ENCODE data around the gene SLC35G3.
"Not testable (repeated sequence)": the region's sequence is repeated elsewhere in the genome, so short reads cannot be mapped to it uniquely, and the experiment has no call there.

Gene SLC35G3

GRCh38 chr17:35160354-35161201 is 33.6 kb downstream of the SLC35G3 start:
- H3K27me3 ChIP-seq (replicated peaks) = no peaks in the 10 kb centered on the region
- H3K36me3 ChIP-seq (replicated peaks) = no peaks in the 10 kb centered on the region
- in situ Hi-C loops (cut with HindIII; ENCODE audit: low pct_ligation_motif_present, low sequenced_read_pairs) = no loop called here
- TF ChIP-seq CTCF (IDR thresholded peaks at IDR 0.05; ENCODE audit: low read depth, low read length, missing control alignments) = no peak
- H3K4me3 ChIP-seq (ENCODE audit: low read depth, low read length) = no peak overlapping the region
- no peak for DNase-seq
- no peak overlapping the region for H3K27ac ChIP-seq

GRCh38 chr17:35159940-35160339 is 34.3 kb downstream of the SLC35G3 start:
- no peak for TF ChIP-seq CTCF (IDR thresholded peaks at IDR 0.05; ENCODE audit: low read depth, low read length, missing control alignments)
- no peaks in the 10 kb centered on the region for H3K27me3 ChIP-seq (replicated peaks)
- in situ Hi-C loops (cut with HindIII; ENCODE audit: low pct_ligation_motif_present, low sequenced_read_pairs) = no loop called here
- H3K36me3 ChIP-seq (replicated peaks) = no peaks in the 10 kb centered on the region
- no peak overlapping the region for H3K4me3 ChIP-seq (ENCODE audit: low read depth, low read length)
- DNase-seq = no peak
- H3K27ac ChIP-seq = no peak overlapping the region

- no peaks in the 10 kb centered on the region for H3K27me3 ChIP-seq (replicated peaks)
- H3K27ac ChIP-seq = no peak overlapping the region
- in situ Hi-C loops (cut with HindIII; ENCODE audit: low pct_ligation_motif_present, low sequenced_read_pairs) = no loop called here
- no peak for TF ChIP-seq CTCF (IDR thresholded peaks at IDR 0.05; ENCODE audit: low read depth, low read length, missing control alignments)
- H3K4me3 ChIP-seq (ENCODE audit: low read depth, low read length) = no peak overlapping the region
- H3K36me3 ChIP-seq (replicated peaks) = no peaks in the 10 kb centered on the region
- DNase-seq = no peak
Measured at GRCh38 chr17:35155246-35155645, 38.9 kb downstream of the SLC35G3 start.

GRCh38 chr17:35154196-35155165 is 39.7 kb downstream of the SLC35G3 start:
- no peaks in the 10 kb centered on the region for H3K36me3 ChIP-seq (replicated peaks)
- no peak for TF ChIP-seq CTCF (IDR thresholded peaks at IDR 0.05; ENCODE audit: low read depth, low read length, missing control alignments)
- no peaks in the 10 kb centered on the region for H3K27me3 ChIP-seq (replicated peaks)
- in situ Hi-C loops (cut with HindIII; ENCODE audit: low pct_ligation_motif_present, low sequenced_read_pairs) = no loop called here
- H3K27ac ChIP-seq = no peak overlapping the region
- DNase-seq = no peak
- H3K4me3 ChIP-seq (ENCODE audit: low read depth, low read length) = no peak overlapping the region

GRCh38 chr17:35152421-35153140 is 41.6 kb downstream of the SLC35G3 start:
- in situ Hi-C loops (cut with HindIII; ENCODE audit: low pct_ligation_motif_present, low sequenced_read_pairs) = no loop called here
- no peak for DNase-seq
- TF ChIP-seq CTCF (IDR thresholded peaks at IDR 0.05; ENCODE audit: low read depth, low read length, missing control alignments) = no peak
- Histone ChIP-seq H3K27ac (no peak overlapping the region), H3K36me3 (replicated peaks) (no peaks in the 10 kb centered on the region), H3K4me3 (ENCODE audit: low read depth, low read length) (no peak overlapping the region), H3K27me3 (replicated peaks) (no peaks in the 10 kb centered on the region)

- in situ Hi-C loops (cut with HindIII; ENCODE audit: low pct_ligation_motif_present, low sequenced_read_pairs); H3K4me3 ChIP-seq (ENCODE audit: low read depth, low read length); DNase-seq; H3K27me3 ChIP-seq (replicated peaks); H3K36me3 ChIP-seq (replicated peaks); H3K27ac ChIP-seq: not testable (repeated sequence)
Measured at GRCh38 chr17:35151080-35151479, 43.1 kb downstream of the SLC35G3 start.
